Measurements from ENCODE around the gene RPS14.

- TF ChIP-seq, protein P1, sequence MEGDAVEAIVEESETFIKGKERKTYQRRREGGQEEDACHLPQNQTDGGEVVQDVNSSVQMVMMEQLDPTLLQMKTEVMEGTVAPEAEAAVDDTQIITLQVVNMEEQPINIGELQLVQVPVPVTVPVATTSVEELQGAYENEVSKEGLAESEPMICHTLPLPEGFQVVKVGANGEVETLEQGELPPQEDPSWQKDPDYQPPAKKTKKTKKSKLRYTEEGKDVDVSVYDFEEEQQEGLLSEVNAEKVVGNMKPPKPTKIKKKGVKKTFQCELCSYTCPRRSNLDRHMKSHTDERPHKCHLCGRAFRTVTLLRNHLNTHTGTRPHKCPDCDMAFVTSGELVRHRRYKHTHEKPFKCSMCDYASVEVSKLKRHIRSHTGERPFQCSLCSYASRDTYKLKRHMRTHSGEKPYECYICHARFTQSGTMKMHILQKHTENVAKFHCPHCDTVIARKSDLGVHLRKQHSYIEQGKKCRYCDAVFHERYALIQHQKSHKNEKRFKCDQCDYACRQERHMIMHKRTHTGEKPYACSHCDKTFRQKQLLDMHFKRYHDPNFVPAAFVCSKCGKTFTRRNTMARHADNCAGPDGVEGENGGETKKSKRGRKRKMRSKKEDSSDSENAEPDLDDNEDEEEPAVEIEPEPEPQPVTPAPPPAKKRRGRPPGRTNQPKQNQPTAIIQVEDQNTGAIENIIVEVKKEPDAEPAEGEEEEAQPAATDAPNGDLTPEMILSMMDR (conservative IDR thresholded peaks at IDR 0.05; ENCODE audit: low read depth, low read length): no peak
- no peak for TF ChIP-seq MAFK (IDR thresholded peaks at IDR 0.05; ENCODE audit: low read depth, low read length)
- TF ChIP-seq MAZ (IDR thresholded peaks at IDR 0.05; ENCODE audit: borderline replicate concordance, low read depth, low read length): no peak
- TF ChIP-seq FOS (IDR thresholded peaks at IDR 0.05; ENCODE audit: low read depth, low read length): no peak
- no peak for TF ChIP-seq RFX5 (IDR thresholded peaks at IDR 0.05; ENCODE audit: low read depth, low read length)
- no peak for TF ChIP-seq POLR2A (IDR thresholded peaks at IDR 0.05; ENCODE audit: low read depth, low read length)
- TF ChIP-seq CEBPB (IDR thresholded peaks at IDR 0.05; ENCODE audit: low read depth, low read length): no peak
Measured at GRCh38 chr5:150431574-150431973, 18.0 kb downstream of the RPS14 start.
